H1 (cell line): ENCODE data around the gene GALNT13. TPM values are rescaled to one million over a fixed set of nuclear protein-coding genes. Genes with fewer than 3 reads are reported as not detected.

Source experiments
- ASH2L ChIP-seq: fragments of 200-600, 300-600 bp; sonication (generic); IDR thresholded peaks from one replicate; pipeline ENCODE4 v1.7.1; 2017; ENCODE audit warnings: low read length
- EGR1 ChIP-seq: IDR thresholded peaks from 2 replicates; pipeline ENCODE4 v1.6.1; 2011; ENCODE audit warnings: low read depth, low read length, borderline replicate concordance
- HDAC2 ChIP-seq, 2 experiments: fragments of 300-600 bp in 1 of 2; sonication (generic) in 1 of 2; IDR thresholded peaks; 2 replicates each; pipeline ENCODE4 v1.6.1; 2011 to 2012; ENCODE audit warnings: low read depth in 2 of 2, low read length in 2 of 2, mild to moderate bottlenecking in 2 of 2, moderate library complexity in 2 of 2, borderline replicate concordance in 1 of 2, inconsistent platforms in 1 of 2
- KDM1A ChIP-seq: fragments of 200-600, 300-600 bp; sonication (generic); IDR thresholded peaks from 2 replicates; pipeline ENCODE4 v1.7.1; 2016; ENCODE audit warnings: mild to moderate bottlenecking, low read length, borderline replicate concordance
- MAFK ChIP-seq: IDR thresholded peaks from 2 replicates; pipeline ENCODE4 v1.6.1; 2012; ENCODE audit warnings: low read depth, mild to moderate bottlenecking, improper control_type of control experiment, low read length
- TAF1 ChIP-seq: IDR thresholded peaks from 2 replicates; pipeline ENCODE4 v1.6.1; 2011; ENCODE audit warnings: mild to moderate bottlenecking, low read depth, low read length
- TAF7 ChIP-seq: optimal IDR thresholded peaks from 2 replicates; pipeline ENCODE3; 2011; ENCODE audit warnings: low read depth, mild to moderate bottlenecking, inconsistent platforms, low read length, moderate library complexity, borderline replicate concordance
- TBP ChIP-seq: IDR thresholded peaks from 2 replicates; pipeline ENCODE4 v1.6.1; 2011; ENCODE audit warnings: low read depth, low read length, improper control_type of control experiment
- TEAD4 ChIP-seq: IDR thresholded peaks from 2 replicates; pipeline ENCODE4 v1.6.1; 2012; ENCODE audit warnings: low read depth, low read length, inconsistent platforms, mixed read lengths
- polyA plus RNA-seq, 7 experiments: library from polyadenylated mRNA; depleted of rRNA in 3 of 7; stranded (reverse) in 5 of 7; unstranded in 2 of 7; fragments of >200 nt in 5 of 7; fragments of 200-250 nt in 2 of 7; gene quantifications; 1 replicate in 5 of 7; 2 replicates in 1 of 7; 4 replicates in 1 of 7; pipeline versions ENCODE4 v1.2.1 to v1.2.3, GENCODE V29; 2011 to 2013; ENCODE audit warnings: missing spikeins in 2 of 7, mixed read lengths in 2 of 7
- total RNA-seq: library from RNA; stranded (reverse); fragmentation: NEBNext Ultra II Directional; extraction: Animal tissue kit (Norgen Biotek cat#: 25700); gene quantifications from 2 replicates; pipeline ENCODE4 v1.2.1, GENCODE V29; 2021
- TF ChIP-seq, protein P1 (sequence below): fragments of 300-600 bp; sonication (generic); IDR thresholded peaks from 2 replicates; pipeline ENCODE4 v1.7.1; 2012; ENCODE audit warnings: low read length, moderate library complexity, mild to moderate bottlenecking, inconsistent platforms; ENCODE audit not compliant: insufficient replicate concordance
- TF ChIP-seq, protein P2 (sequence below): IDR thresholded peaks from 2 replicates; pipeline ENCODE4 v1.6.1; 2011; ENCODE audit warnings: low read depth, mild to moderate bottlenecking, low read length; ENCODE audit not compliant: insufficient read depth

Gene GALNT13
- total and polyA plus RNA-seq, 2 of the 8 experiments (the other 6 are each of a cell fraction or from before 2014, with no cell fraction given) = 3.2 to 9.6 TPM

GRCh38 chr2:154425994-154426393 is 554.3 kb downstream of the GALNT13 start (continued):
- TF ChIP-seq, protein P1, sequence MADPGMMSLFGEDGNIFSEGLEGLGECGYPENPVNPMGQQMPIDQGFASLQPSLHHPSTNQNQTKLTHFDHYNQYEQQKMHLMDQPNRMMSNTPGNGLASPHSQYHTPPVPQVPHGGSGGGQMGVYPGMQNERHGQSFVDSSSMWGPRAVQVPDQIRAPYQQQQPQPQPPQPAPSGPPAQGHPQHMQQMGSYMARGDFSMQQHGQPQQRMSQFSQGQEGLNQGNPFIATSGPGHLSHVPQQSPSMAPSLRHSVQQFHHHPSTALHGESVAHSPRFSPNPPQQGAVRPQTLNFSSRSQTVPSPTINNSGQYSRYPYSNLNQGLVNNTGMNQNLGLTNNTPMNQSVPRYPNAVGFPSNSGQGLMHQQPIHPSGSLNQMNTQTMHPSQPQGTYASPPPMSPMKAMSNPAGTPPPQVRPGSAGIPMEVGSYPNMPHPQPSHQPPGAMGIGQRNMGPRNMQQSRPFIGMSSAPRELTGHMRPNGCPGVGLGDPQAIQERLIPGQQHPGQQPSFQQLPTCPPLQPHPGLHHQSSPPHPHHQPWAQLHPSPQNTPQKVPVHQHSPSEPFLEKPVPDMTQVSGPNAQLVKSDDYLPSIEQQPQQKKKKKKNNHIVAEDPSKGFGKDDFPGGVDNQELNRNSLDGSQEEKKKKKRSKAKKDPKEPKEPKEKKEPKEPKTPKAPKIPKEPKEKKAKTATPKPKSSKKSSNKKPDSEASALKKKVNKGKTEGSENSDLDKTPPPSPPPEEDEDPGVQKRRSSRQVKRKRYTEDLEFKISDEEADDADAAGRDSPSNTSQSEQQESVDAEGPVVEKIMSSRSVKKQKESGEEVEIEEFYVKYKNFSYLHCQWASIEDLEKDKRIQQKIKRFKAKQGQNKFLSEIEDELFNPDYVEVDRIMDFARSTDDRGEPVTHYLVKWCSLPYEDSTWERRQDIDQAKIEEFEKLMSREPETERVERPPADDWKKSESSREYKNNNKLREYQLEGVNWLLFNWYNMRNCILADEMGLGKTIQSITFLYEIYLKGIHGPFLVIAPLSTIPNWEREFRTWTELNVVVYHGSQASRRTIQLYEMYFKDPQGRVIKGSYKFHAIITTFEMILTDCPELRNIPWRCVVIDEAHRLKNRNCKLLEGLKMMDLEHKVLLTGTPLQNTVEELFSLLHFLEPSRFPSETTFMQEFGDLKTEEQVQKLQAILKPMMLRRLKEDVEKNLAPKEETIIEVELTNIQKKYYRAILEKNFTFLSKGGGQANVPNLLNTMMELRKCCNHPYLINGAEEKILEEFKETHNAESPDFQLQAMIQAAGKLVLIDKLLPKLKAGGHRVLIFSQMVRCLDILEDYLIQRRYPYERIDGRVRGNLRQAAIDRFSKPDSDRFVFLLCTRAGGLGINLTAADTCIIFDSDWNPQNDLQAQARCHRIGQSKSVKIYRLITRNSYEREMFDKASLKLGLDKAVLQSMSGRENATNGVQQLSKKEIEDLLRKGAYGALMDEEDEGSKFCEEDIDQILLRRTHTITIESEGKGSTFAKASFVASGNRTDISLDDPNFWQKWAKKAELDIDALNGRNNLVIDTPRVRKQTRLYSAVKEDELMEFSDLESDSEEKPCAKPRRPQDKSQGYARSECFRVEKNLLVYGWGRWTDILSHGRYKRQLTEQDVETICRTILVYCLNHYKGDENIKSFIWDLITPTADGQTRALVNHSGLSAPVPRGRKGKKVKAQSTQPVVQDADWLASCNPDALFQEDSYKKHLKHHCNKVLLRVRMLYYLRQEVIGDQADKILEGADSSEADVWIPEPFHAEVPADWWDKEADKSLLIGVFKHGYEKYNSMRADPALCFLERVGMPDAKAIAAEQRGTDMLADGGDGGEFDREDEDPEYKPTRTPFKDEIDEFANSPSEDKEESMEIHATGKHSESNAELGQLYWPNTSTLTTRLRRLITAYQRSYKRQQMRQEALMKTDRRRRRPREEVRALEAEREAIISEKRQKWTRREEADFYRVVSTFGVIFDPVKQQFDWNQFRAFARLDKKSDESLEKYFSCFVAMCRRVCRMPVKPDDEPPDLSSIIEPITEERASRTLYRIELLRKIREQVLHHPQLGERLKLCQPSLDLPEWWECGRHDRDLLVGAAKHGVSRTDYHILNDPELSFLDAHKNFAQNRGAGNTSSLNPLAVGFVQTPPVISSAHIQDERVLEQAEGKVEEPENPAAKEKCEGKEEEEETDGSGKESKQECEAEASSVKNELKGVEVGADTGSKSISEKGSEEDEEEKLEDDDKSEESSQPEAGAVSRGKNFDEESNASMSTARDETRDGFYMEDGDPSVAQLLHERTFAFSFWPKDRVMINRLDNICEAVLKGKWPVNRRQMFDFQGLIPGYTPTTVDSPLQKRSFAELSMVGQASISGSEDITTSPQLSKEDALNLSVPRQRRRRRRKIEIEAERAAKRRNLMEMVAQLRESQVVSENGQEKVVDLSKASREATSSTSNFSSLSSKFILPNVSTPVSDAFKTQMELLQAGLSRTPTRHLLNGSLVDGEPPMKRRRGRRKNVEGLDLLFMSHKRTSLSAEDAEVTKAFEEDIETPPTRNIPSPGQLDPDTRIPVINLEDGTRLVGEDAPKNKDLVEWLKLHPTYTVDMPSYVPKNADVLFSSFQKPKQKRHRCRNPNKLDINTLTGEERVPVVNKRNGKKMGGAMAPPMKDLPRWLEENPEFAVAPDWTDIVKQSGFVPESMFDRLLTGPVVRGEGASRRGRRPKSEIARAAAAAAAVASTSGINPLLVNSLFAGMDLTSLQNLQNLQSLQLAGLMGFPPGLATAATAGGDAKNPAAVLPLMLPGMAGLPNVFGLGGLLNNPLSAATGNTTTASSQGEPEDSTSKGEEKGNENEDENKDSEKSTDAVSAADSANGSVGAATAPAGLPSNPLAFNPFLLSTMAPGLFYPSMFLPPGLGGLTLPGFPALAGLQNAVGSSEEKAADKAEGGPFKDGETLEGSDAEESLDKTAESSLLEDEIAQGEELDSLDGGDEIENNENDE = no peak
- no peak for TF ChIP-seq EGR1
- TF ChIP-seq ASH2L = no peak
- TF ChIP-seq HDAC2 (IDR thresholded peaks at IDR 0.05; ENCODE audit: borderline replicate concordance in 1 of 2, low read depth in 2 of 2, low read length in 2 of 2) = no peak
- no peak for TF ChIP-seq TBP
- TF ChIP-seq, protein P2, sequence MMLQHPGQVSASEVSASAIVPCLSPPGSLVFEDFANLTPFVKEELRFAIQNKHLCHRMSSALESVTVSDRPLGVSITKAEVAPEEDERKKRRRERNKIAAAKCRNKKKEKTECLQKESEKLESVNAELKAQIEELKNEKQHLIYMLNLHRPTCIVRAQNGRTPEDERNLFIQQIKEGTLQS = no peak
- TF ChIP-seq TEAD4 = no peak
- no peak for TF ChIP-seq MAFK
- no peak for TF ChIP-seq TAF1
- TF ChIP-seq TAF7 = no peak
- no peak for TF ChIP-seq KDM1A
